Measurements from ENCODE around the gene VSIG10. TPM values are rescaled to one million over a fixed set of nuclear protein-coding genes. Genes with fewer than 3 reads are reported as not detected.
"Not testable (repeated sequence)": the region's sequence is repeated elsewhere in the genome, so short reads cannot be mapped to it uniquely, and the experiment has no call there.

The VSIG10 gene
- total and polyA plus RNA-seq, 2 of the 4 experiments (the other 2 are of a cell fraction) = 5.9 to 10.0 TPM

DNA sequence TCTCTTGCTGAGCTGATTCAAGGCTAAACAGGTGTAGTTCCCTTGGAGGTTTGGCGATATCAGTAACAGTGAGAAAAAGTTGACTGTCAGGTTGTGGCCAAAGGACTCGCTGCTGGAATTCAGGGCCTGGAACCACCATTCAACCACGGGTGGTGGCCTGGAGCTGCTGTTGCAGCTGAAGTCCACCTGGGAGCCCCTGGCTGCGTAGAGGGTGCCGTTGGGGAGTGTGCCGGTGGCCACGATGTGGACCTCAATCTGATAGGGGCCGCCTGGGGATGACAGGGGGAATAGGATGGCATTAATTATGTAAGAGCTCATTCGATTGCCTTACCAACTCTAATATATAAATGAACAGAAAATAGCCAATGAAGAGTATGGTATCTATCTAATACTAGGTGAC lies 21.6 kb downstream of the VSIG10 start:
- ATAC-seq (ENCODE audit: low read depth) (no peak), DNase-seq (no peak)
- Histone ChIP-seq H4K20me1 (ENCODE audit: insufficient read depth, low read length) (no peaks in the 10 kb centered on the region), H2BK120ac (ENCODE audit: low read depth, low read length) (no peak overlapping the region), H2AFZ (replicated peaks; ENCODE audit: low read length, poor library complexity) (no peak overlapping the region), H3K36me3 (ENCODE audit: control insufficient read depth, insufficient read depth, low read length) (peaks cover 11% of the 10 kb centered on the region), H3K9me1 (ENCODE audit: insufficient read depth, low read length) (peaks cover 2% of the 10 kb centered on the region; the same call in 1 of the 2 replicates), H3K56ac (ENCODE audit: extremely low read depth, insufficient read depth, low read length) (no peak overlapping the region), H2BK5ac (ENCODE audit: low read depth, low read length, poor library complexity, severe bottlenecking) (no peak overlapping the region), H3K14ac (replicated peaks; ENCODE audit: low read depth, low read length) (no peak overlapping the region), H3K4me3 (ENCODE audit: insufficient read depth, low read depth, low read length) (no peak overlapping the region), H3K9ac (ENCODE audit: low read depth, low read length) (no peak overlapping the region), H3K4me2 (ENCODE audit: low read depth, low read length) (no peak overlapping the region), H4K5ac (ENCODE audit: low read depth, low read length) (no peak overlapping the region), H3K79me1 (ENCODE audit: low read depth in 1 of 2, low read length in 2 of 2) (no peaks in the 10 kb centered on the region), H2AK5ac (ENCODE audit: low read depth, low read length) (no peak overlapping the region), H3K4ac (ENCODE audit: low read depth, low read length) (no peak overlapping the region), H4K91ac (ENCODE audit: insufficient read depth, low read depth, low read length) (no peak overlapping the region), H4K8ac (ENCODE audit: low read depth in 2 of 2, low read length in 2 of 2) (no peak overlapping the region), H3K9me3 (ENCODE audit: control insufficient read depth, insufficient read depth, low read length) (peaks cover 3% of the 10 kb centered on the region; the same call in 1 of the 2 replicates), H3K18ac (ENCODE audit: low read depth, low read length) (no peak overlapping the region), H2AK9ac (replicated peaks; ENCODE audit: low read depth, low read length, poor library complexity) (no peak overlapping the region), H3K4me1 (ENCODE audit: control insufficient read depth, insufficient read depth, low read length) (no peaks in the 10 kb centered on the region), H3K27ac (ENCODE audit: insufficient read depth, low read length) (no peak overlapping the region), H2BK15ac (ENCODE audit: low read depth, low read length) (no peak overlapping the region), H3K23ac (ENCODE audit: low read depth, low read length) (no peak overlapping the region), H3K27me3 (ENCODE audit: control insufficient read depth, insufficient read depth, low read length) (no peaks in the 10 kb centered on the region), H2BK20ac (ENCODE audit: low read depth, low read length) (no peak overlapping the region)
- intact Hi-C loops (cut with micrococcal nuclease) (no loop called here), dilution Hi-C loops (cut with HindIII; ENCODE audit: low sequenced_read_pairs, unreplicated experiment) (no loop called here), in situ Hi-C loops (cut with MboI; ENCODE audit: low sequenced_read_pairs) (no loop called here)
- TF ChIP-seq CHD1 (IDR thresholded peaks at IDR 0.05; ENCODE audit: low read depth, low read length) = no peak
- 100% methylated on average over 1 of the region's 9 CpGs; no CpG with 5 or more reads in 1 of the 2 experiments for WGBS, 2 experiments (ENCODE audit: extremely low coverage in 2 of 2, insufficient read length in 1 of 2)
- ChIA-PET POLR2A (ENCODE audit: unreplicated experiment) (no interaction called here), CTCF (no interaction called here)
- BruUV-seq (replicated peaks) = no TSS peak

DNA sequence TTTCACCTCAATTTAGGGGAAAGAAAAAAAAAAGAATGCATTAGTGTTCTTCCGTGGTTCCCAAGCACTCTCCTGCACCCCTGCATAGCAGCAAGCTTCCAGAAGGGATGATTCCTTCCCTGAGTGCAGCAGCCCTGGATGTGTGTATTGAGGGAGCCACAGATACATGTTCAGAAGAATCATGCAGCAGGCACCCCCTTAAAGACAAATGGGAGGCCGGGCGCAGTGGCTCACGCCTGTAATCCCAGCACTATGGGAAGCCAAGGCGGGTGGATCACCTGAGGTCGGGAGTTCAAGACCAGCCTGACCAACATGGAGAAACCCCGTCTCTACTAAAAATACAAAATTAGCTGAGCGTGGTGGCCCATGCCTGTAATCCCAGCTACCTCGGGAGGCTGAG lies 22.3 kb downstream of the VSIG10 start:
- H3K9me3 ChIP-seq (ENCODE audit: control insufficient read depth, insufficient read depth, low read length); BruUV-seq (replicated peaks); H3K27me3 ChIP-seq (ENCODE audit: control insufficient read depth, insufficient read depth, low read length); H2BK15ac ChIP-seq (ENCODE audit: low read depth, low read length); intact Hi-C loops (cut with micrococcal nuclease); dilution Hi-C loops (cut with HindIII; ENCODE audit: low sequenced_read_pairs, unreplicated experiment); H4K5ac ChIP-seq (ENCODE audit: low read depth, low read length); H3K18ac ChIP-seq (ENCODE audit: low read depth, low read length); H3K4me3 ChIP-seq (ENCODE audit: insufficient read depth, low read depth, low read length); H3K27ac ChIP-seq (ENCODE audit: insufficient read depth, low read length); H4K20me1 ChIP-seq (ENCODE audit: insufficient read depth, low read length); H3K9ac ChIP-seq (ENCODE audit: low read depth, low read length); in situ Hi-C loops (cut with MboI; ENCODE audit: low sequenced_read_pairs); H3K23ac ChIP-seq (ENCODE audit: low read depth, low read length); H3K4ac ChIP-seq (ENCODE audit: low read depth, low read length); H2AFZ ChIP-seq (replicated peaks; ENCODE audit: low read length, poor library complexity); H2AK9ac ChIP-seq (replicated peaks; ENCODE audit: low read depth, low read length, poor library complexity); H2BK120ac ChIP-seq (ENCODE audit: low read depth, low read length); POLR2A ChIA-PET (ENCODE audit: unreplicated experiment); H3K56ac ChIP-seq (ENCODE audit: extremely low read depth, insufficient read depth, low read length); ATAC-seq (ENCODE audit: low read depth); H3K79me1 ChIP-seq (ENCODE audit: low read depth in 1 of 2, low read length in 2 of 2); H3K9me1 ChIP-seq (ENCODE audit: insufficient read depth, low read length); DNase-seq; H3K4me2 ChIP-seq (ENCODE audit: low read depth, low read length); H2BK5ac ChIP-seq (ENCODE audit: low read depth, low read length, poor library complexity, severe bottlenecking); H2AK5ac ChIP-seq (ENCODE audit: low read depth, low read length); H3K14ac ChIP-seq (replicated peaks; ENCODE audit: low read depth, low read length); H3K4me1 ChIP-seq (ENCODE audit: control insufficient read depth, insufficient read depth, low read length); H4K8ac ChIP-seq (ENCODE audit: low read depth in 2 of 2, low read length in 2 of 2); H4K91ac ChIP-seq (ENCODE audit: insufficient read depth, low read depth, low read length); CTCF ChIA-PET; H2BK20ac ChIP-seq (ENCODE audit: low read depth, low read length): not testable (repeated sequence)
- WGBS, 2 experiments (ENCODE audit: extremely low coverage in 2 of 2, insufficient read length in 1 of 2) = no CpG with 5 or more reads among the region's 9 CpGs
- peaks cover 11% of the 10 kb centered on the region for H3K36me3 ChIP-seq (ENCODE audit: control insufficient read depth, insufficient read depth, low read length)

Data from IMR-90 (cell line).